WTC11 (cell line): ENCODE data around the gene RMI2.

ENCODE experiments used
- ATF3 ChIP-seq: sonication (generic); formaldehyde crosslinking; conservative IDR thresholded peaks from 2 replicates; pipeline ENCODE4 v1.8.1; 2022; ENCODE audit warnings: mild to moderate bottlenecking, missing genetic modification reagents
- CBFB ChIP-seq: sonication (generic); formaldehyde crosslinking; IDR thresholded peaks from 2 replicates; pipeline ENCODE4 v1.8.1; 2022; ENCODE audit warnings: mild to moderate bottlenecking, low read depth, missing genetic modification reagents
- CTCF ChIP-seq: fragments of 200-600 bp; IDR thresholded peaks from 2 replicates; pipeline ENCODE4 v1.8.0; 2022; ENCODE audit warnings: antibody characterized with exemption
- USF2 ChIP-seq: sonication (generic); formaldehyde crosslinking; IDR thresholded peaks from 2 replicates; pipeline ENCODE4 v1.8.1; 2023; ENCODE audit warnings: mild to moderate bottlenecking, missing genetic modification reagents, moderate library complexity

- TF ChIP-seq CTCF, result no peak
- no peak for TF ChIP-seq ATF3 (CRISPR knock-in tag)
- no peak for TF ChIP-seq USF2 (CRISPR knock-in tag)
- no peak for TF ChIP-seq CBFB
Observed at GRCh38 chr16:11400076-11400475, 54.8 kb downstream of the RMI2 start.
